Astrocyte of the spinal cord (primary cell): ENCODE results near the gene CD38.
"Not testable (repeated sequence)": the region's sequence is repeated elsewhere in the genome, so short reads cannot be mapped to it uniquely, and the experiment has no call there.

ENCODE experiments used
- DNase-seq: peaks from one replicate; pipeline ENCODE4 v3.0.0; 2011; ENCODE audit warnings: low read depth, low spot score
- H3K4me3 ChIP-seq: 2 replicates; pipeline ENCODE4 v1.5.1; 2011; ENCODE audit warnings: low read depth, mild to moderate bottlenecking, low read length, moderate library complexity
- CTCF ChIP-seq: IDR thresholded peaks from 2 replicates; pipeline ENCODE4 v1.5.1; 2012; ENCODE audit warnings: low read depth, mild to moderate bottlenecking, low read length, inconsistent platforms
- in situ Hi-C: cut with HindIII; loops from 2 replicates; pipeline ENCODE4 v1.10.0; 2017; ENCODE audit warnings: low sequenced_read_pairs

CD38 gene

GRCh38 chr4:15847746-15848145 lies 69.6 kb downstream of the CD38 start:
- no peak overlapping the region for H3K4me3 ChIP-seq
- DNase-seq, result no peak
- in situ Hi-C loops, result no loop called here
- TF ChIP-seq CTCF, result no peak

- DNase-seq, result peak; percentile 9
- H3K4me3 ChIP-seq, result no peak overlapping the region
- TF ChIP-seq CTCF, result no peak
- in situ Hi-C loops, result no loop called here
These were observed 70.2 kb downstream of the CD38 start for GRCh38 chr4:15848191-15848842.

GRCh38 chr4:15851969-15852368 lies 73.8 kb downstream of the CD38 start:
- H3K4me3 ChIP-seq, result no peak overlapping the region
- TF ChIP-seq CTCF, result no peak
- in situ Hi-C loops, result no loop called here
- no peak for DNase-seq

- no peak for DNase-seq
- in situ Hi-C loops, result no loop called here
- TF ChIP-seq CTCF, result no peak
- H3K4me3 ChIP-seq, result no peak overlapping the region
These were observed 74.4 kb downstream of the CD38 start for GRCh38 chr4:15852524-15852923.

GRCh38 chr4:15853345-15853744 lies 75.2 kb downstream of the CD38 start:
- TF ChIP-seq CTCF, result no peak
- in situ Hi-C loops, result no loop called here

GRCh38 chr4:15855804-15856475 lies 77.8 kb downstream of the CD38 start:
- peak; percentile 82 for DNase-seq
- no peak overlapping the region for H3K4me3 ChIP-seq
- in situ Hi-C loops, result no loop called here
- TF ChIP-seq CTCF, result no peak

More at GRCh38 chr4:15853345-15853744, 75.2 kb downstream of the CD38 start:
- no peak for DNase-seq
- H3K4me3 ChIP-seq, result no peak overlapping the region

- in situ Hi-C loops, H3K4me3 ChIP-seq, DNase-seq: not testable (repeated sequence)
These were observed 83.1 kb downstream of the CD38 start for GRCh38 chr4:15861198-15861597.
